ENCODE measurements around the gene ZXDC.

Gene ZXDC

DNA sequence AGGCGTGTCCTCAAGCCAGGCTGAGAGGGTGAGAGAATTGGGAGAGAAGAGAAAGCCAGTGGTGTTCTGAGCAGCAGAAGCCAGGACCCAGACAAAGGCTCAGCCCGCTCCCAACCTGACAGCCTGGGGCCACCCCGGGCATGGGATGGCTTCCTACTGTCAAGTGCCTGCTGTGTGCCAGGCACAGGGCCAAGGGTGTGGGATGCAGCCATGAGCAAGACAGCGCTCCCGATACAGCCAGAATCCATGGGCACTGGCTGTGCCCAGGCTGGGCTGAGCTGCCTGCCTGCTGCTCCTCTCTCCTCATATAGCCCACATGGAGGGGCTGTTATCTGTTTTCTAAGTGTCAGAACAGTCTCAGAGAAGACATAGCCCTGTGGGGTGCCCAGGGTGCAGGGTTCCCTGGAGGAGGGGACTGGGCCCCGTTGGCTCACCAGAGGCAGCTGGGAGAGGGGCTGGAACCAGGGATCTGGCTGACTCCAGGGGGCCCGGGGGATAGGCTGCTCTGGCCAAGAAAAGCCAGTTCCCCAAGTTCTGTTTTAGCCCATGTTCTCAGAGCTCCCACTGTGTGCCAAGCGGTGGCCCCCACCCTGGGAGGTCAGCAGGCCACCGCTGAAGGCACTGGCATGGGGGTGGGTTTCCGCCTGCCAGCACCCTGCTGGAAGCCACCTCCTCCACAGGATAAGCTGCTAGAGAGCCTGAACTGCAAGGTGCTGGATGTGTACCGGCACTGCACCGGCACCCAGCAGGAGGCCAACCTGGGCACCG, 42.0 kb downstream of the ZXDC start:
- no peak for DNase-seq

DNA sequence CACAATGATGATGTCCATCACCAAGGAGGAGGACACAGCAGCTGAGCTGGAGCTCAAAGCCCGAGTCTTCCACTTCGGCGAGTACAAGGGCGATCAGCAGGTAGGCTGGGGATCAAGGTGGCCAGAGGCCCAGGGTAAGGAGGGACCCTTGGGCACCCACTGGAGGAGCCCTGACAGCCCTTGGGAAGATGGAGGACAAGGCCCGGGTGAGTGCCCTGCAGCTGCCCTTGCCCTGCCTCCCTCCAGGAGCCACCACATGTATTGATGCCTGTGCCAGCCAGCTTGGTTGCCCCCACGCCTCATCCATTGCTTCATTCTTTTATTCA, 42.6 kb downstream of the ZXDC start:
- DNase-seq = no peak

GRCh38 chr3:126432361-126433104, 43.2 kb downstream of the ZXDC start:
- DNase-seq = no peak

DNA sequence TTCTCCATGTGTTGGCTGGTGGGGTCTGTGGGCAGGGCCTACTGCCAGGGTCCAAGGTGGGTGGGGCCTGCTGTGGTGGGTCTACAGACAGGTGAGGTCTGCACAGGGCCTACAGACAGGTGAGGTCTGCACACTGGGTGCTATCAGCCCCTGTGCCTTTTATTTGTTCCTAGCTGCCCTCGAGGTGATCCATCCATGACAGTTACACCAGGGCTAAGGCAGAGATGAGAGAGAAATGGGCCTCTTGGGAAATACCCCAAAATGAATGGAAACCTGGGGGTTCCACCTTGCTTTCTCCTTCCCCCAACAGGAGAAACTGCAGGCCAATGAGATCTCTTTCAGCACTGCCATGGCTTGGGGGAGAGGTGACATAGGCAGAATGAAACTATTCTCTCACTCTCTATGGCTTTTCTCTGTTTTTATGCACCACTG, 44.6 kb downstream of the ZXDC start:
- no peak for DNase-seq

- no peak for DNase-seq
These were observed 50.9 kb downstream of the ZXDC start for GRCh38 chr3:126424751-126425150.

DNA sequence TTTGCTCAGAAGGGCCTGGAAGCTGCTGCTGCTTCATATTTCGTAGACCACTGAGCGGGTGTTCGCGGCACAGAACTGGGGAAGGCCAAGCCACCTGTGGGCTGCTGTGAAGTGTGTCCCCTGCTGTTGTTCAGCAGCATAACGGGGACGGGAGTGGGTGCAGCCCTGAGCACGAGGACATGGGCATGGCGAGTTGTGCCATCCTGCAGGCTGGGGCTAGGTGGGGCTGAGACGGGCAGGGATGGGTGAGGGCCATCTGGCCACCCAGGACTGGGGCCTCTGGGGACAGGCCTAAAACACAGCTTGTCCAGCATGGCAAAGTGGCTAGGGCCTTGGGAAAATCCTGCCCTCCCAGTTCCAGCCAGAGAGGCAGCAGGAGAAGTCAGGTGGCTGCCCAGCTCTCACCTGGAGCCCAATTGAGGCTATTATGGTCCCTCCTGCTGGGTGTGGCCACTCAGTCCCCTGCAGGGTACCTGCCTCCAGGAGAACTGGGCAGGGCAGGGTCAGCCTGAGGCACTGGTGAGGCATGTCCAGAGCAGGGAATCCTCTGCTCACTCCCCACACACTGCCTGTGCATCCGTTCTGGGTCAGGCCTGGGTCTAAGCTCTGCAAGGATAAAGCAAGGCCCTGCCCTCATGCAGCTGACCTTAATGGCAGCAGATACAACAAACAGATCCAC, 51.5 kb downstream of the ZXDC start:
- no peak for DNase-seq

DNA sequence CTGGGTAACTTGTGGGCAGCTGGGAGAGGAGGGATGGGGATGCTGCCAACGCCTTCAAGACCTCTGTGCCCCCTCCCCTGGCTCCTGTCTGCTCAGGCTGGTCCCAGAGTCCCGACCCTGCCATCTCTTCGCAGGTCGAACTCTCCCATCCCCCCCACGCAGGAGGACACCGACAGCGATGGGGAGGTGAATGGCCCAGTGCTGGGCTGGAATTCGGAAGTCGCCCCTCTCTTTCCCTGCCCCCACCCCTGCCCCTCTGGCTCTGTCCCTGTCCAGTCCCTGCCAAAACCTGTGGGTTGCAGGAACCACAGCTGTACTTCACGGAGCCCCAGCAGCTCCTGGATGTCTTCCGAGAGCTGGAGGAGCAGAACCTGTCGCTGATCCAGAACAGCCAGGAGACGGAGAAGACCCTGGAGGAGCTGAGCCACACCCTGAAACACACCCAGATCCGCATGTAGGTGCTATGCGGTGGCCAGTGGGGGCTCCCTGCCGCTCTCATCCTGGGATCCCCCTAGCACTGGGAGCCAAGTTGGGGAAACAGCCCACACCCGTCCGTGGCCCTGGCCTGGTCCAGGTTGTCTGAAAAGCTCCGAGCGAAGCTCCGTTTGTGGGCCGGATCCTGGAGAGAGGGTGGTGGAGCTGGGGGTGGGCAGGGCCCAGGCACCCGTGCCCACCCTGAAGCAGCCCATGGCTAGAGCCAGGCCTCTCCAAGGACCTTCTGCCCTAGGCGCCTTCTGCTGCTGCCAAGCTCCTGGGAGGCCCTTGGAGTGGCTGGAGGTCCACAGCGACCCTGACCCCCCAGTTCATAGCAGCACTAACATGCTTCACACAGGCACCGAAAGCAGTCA, 52.3 kb downstream of the ZXDC start:
- DNase-seq = no peak

DNA sequence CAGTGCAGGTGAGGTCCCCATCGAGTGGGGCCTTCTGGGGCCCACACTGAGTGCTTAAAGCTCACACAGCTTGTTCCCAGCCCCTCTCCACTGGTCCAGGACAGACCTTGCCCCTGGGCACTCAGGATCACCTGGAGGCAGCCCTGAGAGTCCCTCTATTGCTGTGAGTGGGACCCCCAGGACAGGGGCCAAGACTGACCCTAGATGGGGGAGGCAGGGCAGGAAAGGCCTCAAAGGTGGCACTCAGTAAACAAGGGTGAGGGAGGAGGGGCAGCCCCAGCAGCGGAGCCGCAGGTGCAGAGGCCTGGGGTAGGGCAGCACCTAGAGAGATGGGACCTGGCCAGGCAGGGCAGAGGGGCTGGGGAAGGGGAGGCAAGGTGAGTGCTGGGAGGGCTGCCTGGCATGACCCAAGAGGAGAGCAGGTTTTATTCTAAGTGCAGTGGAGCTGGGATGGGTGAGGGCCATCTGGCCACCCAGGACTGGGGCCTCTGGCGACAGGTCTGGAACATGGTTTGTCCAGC, 53.1 kb downstream of the ZXDC start:
- no peak for DNase-seq

- DNase-seq = no peak
These were observed 53.6 kb downstream of the ZXDC start for GRCh38 chr3:126422121-126422520.

- DNase-seq = no peak
These were observed 54.0 kb downstream of the ZXDC start for GRCh38 chr3:126421573-126422119.

DNA sequence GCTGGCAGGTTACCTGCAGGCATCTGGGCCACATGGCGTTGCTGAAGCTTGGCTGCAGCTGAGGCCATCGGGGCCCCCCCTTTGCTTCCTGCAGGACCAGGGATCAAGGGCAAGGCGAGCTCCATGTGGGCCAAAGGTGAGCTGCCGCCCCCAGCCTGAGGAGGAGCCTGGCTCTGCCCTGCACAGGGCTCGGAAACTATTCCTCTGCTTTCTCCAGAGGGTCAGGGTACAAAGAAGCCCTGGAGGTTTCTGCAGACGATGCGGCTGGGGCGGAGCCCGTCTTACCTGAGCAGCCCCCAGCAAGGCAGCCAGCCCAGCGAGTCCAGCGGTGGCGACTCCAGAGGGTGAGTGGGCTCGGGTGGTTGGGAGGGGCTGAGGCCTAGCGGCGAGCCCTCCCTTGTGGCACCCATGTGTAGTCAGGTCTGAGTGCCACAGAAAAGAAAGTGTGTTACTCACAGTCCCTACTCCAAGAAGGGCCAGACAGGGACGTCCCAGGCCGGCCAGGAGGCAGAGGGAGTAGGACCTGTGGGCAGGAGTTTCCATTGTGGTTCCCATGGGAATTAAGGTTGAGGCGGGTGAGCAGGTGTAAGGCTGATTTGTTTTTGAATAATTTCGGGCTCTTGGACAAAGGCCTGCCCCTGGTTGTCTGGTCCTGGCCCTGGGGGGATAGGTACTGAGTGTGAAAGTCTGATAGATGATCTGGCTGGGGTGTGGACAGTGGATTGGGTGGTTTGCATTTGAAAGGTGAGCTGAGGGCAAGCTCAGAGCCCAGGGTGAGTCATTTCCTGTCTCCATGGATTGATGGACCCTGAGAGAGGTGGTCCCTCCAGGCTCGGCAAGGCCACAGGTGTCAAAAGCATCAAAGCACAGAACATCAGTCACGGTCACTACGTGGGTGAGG, 55.6 kb downstream of the ZXDC start:
- DNase-seq = peak; percentile 20 to 66

GRCh38 chr3:126419151-126419703, 56.5 kb downstream of the ZXDC start:
- DNase-seq = no peak

DNA sequence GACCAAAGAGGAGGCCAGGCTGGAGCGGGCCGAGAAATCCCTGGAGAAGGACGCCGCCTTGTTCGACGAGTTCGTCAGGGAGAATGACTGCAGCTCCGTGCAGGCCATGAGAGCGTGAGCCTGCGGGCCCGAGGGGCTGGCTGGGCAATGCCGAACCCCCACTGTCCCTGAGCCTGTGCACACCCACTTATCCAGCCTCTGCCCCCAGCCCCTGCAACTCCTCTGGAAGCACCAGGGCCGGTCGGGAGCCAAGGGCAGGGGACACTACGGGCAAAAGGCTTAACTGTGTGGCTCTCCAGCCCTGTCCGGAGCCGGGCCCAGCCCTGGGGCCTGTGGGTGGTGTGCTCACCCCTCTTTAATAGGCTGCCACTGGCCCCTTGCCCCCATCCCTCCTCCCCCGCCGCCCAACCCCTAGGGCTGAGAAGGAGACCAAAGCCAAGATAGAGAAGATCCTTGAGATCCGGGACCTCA, 57.0 kb downstream of the ZXDC start:
- DNase-seq = no peak

DNA sequence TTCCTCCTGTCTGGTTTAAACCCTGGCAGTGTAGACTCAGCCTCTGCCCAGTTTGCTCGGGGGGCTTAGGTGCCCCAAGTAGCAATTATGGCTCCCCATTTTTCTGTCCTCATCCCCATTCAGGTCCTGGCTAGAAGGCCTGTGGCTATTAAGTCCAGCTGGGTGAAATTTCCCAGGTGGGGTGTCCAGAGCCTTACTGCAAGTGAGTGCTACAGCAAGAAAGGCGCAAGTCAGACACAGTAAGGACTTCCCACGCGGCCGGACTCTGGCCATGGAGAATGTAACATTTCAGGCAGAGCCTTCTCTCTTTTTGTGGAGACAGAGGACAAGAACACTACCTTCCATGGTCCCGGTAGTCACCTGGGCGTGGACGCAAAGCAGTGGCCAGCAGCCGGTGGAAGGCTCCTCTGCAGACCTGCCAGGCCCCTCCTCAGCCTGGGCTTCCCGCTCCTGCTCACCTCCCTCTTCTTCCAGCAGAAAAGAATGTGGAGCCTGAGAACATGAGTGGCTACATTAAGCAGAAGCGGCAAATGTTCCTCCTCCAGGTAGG, 57.6 kb downstream of the ZXDC start:
- no peak for DNase-seq

DNA sequence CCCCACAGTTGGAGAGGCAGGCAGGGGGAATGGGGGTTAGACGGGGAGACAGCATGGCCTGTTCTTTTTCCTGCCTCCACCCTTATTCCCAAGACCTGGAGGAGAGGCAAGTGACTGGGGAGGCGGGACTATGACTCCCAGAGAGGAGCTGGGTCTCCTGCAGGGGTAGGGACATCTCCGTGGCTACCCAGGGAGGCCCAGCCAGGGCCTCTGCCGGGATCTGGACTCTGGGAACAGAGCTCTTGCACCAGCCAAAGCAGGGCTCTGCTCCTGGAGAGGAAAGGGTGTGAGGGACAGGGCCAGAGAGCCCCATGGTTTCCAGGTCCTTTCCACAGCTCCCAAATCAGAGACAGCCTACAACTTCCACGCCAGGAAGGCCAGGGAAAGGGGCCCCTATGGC, 58.2 kb downstream of the ZXDC start:
- no peak for DNase-seq

- no peak for DNase-seq
These were observed 58.7 kb downstream of the ZXDC start for GRCh38 chr3:126416943-126417342.

DNA sequence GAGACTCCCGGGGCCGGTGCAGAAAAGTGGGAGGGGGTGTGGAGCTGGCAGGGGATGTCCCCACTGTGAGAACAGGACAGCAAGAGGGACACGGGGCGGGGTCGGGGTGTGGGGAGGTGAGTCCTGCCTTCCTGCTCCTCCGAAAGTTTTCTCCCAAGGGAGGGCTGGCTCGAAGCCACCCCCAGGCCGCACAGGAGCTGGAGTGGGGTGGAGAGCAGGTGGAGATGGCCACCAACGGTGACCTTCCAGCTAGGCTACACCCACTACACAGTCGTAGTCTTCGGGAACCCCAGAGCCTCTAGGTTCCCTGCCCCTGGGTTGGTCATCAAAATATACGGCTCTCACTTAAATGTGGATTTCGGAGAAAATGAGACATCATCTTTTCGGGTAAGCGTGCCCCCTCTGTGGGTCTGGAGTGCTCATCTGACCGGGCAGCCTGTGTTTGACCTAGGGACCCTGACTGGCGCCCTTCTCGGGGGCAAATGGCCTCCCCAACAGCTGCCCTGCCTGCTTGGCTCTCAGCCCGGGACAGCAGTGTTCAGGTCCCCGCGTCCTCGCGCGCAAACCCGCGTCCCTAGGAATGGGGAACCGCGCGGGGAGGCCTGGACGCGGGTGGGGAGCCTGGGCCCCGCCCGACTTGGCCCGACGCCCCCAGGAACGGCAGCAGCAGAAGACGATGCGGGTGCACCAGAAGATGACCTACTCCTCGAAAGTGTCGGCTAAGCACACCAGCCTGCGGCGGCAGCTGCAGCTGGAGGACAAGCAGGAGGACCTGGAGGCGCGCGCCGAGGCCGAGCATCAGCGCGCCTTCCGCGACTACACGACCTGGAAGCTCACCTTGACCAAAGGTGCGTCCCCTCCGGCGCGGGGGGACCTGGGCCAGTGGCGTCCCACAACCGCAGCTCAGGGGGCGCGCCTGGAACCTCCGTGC, 59.8 kb downstream of the ZXDC start:
- no peak for DNase-seq

DNA sequence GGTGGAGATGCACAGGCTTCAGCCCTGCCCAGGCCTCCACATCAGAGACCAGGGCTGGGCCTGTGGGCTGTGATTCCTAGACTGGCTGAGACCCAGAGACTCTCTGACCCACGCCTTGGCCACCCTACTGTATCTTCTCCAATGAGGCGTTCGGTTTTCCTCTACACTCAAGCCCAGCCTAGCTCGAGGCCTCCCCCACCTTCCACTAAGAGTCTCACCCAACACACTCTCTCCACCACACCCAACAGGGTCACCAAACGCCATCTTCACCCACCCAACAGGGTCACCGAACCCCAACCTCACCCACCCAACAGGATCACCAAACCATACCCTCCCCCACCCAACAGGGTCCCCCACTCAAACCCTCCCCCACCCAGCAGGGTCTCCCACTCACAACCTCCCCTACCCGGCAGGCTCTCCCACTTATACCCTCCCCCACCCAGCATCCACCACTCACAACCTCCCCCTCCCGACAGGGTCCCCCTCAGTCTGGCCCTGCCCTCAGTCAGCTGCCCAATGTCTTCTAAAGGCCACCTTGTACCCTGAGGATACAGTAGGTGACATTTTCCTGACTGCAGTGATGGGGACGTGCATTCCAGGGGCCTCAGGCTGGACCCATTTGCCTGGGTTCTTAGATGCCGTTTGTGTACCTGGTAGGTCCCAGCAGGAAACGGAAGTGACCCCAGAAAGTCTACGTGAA, 60.6 kb downstream of the ZXDC start:
- DNase-seq = no peak

DNA sequence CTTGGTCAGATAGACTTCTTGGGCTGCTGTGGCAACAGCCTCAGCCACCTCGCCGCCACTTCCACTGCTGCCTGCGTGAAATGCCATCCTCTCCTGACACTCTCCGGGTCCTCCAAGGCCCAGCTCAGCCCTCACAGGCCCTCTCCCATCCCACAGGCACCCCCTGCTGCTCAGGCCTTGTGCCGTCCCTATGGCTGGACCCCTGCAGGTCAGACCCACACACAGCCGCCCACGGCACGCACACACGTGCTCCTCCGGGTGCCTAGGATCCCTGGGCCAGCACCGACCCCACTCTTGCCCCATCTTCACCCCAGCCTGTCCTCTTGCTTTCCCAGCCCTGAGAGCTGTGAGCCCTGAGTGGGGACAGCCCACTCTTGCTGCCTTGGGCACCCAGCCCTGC, 61.3 kb downstream of the ZXDC start:
- no peak for DNase-seq

All from NCI-H526 (cell line).